ENCODE data around the gene GPR179.
"Not testable (repeated sequence)": the region's sequence is repeated elsewhere in the genome, so short reads cannot be mapped to it uniquely, and the experiment has no call there.

Gene GPR179

GRCh38 chr17:38289760-38290159 lies 54.0 kb downstream of the GPR179 start:
- H3K27ac ChIP-seq (ENCODE audit: low read depth, low read length); H3K4me3 ChIP-seq (ENCODE audit: low read length); H3K36me3 ChIP-seq (ENCODE audit: control insufficient read depth, insufficient read depth, low read length); H3K9ac ChIP-seq (ENCODE audit: low read length); H3K4me1 ChIP-seq (ENCODE audit: control insufficient read depth, insufficient read depth, low read length); H3K27me3 ChIP-seq (ENCODE audit: control insufficient read depth, insufficient read depth, low read length): not testable (repeated sequence)

- not testable (repeated sequence) for H3K27me3 ChIP-seq (ENCODE audit: control insufficient read depth, insufficient read depth, low read length); H3K4me3 ChIP-seq (ENCODE audit: low read length); H3K36me3 ChIP-seq (ENCODE audit: control insufficient read depth, insufficient read depth, low read length); H3K9ac ChIP-seq (ENCODE audit: low read length); H3K4me1 ChIP-seq (ENCODE audit: control insufficient read depth, insufficient read depth, low read length); H3K27ac ChIP-seq (ENCODE audit: low read depth, low read length)
Observed at GRCh38 chr17:38288217-38288827, 55.4 kb downstream of the GPR179 start.

GRCh38 chr17:38286501-38287091 lies 57.2 kb downstream of the GPR179 start:
- H3K9ac ChIP-seq (ENCODE audit: low read length); H3K27me3 ChIP-seq (ENCODE audit: control insufficient read depth, insufficient read depth, low read length); H3K36me3 ChIP-seq (ENCODE audit: control insufficient read depth, insufficient read depth, low read length); H3K4me3 ChIP-seq (ENCODE audit: low read length); H3K4me1 ChIP-seq (ENCODE audit: control insufficient read depth, insufficient read depth, low read length): not testable (repeated sequence)
- H3K27ac ChIP-seq (ENCODE audit: low read depth, low read length): peak overlapping the region; percentile 30

GRCh38 chr17:38285994-38286393 lies 57.8 kb downstream of the GPR179 start:
- not testable (repeated sequence) for H3K9ac ChIP-seq (ENCODE audit: low read length); H3K36me3 ChIP-seq (ENCODE audit: control insufficient read depth, insufficient read depth, low read length); H3K4me3 ChIP-seq (ENCODE audit: low read length); H3K4me1 ChIP-seq (ENCODE audit: control insufficient read depth, insufficient read depth, low read length); H3K27ac ChIP-seq (ENCODE audit: low read depth, low read length); H3K27me3 ChIP-seq (ENCODE audit: control insufficient read depth, insufficient read depth, low read length)

Measured in rectal smooth muscle tissue (tissue), 1 donor.